ENCODE measurements around the gene DHX35. TPM values are rescaled to one million over a fixed set of nuclear protein-coding genes. Genes with fewer than 3 reads are reported as not detected.

DHX35 gene
- total RNA-seq, 4 donors from 2014 or later = 4.4 to 14.7 (median 10.8) TPM

DNA sequence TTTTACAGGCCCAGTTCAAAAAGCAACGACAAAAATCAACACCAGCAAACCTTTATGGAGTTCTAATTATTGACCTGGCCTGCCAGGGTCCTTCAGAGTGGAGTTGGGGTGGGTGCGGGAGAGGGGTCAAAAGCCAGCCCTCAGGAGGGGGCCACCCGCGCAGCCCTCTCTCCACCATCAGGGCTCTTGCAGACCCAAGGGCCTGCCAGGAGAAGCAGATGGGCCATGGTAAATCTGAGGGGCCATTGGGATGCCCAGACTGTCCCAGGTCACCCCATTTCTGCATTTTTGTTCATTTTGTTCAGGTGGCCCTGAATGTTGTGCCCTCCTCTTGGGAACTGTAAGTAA, 88.4 kb downstream of the DHX35 start:
- DNase-seq = no peak
- H3K4me3 ChIP-seq = peak overlapping the region in 3 of 4 donors; percentile 54 to 84 (median 75)
- 10 to 64% methylated on average over 2 to 4 of the region's 4 CpGs for WGBS, 2 donors

DNA sequence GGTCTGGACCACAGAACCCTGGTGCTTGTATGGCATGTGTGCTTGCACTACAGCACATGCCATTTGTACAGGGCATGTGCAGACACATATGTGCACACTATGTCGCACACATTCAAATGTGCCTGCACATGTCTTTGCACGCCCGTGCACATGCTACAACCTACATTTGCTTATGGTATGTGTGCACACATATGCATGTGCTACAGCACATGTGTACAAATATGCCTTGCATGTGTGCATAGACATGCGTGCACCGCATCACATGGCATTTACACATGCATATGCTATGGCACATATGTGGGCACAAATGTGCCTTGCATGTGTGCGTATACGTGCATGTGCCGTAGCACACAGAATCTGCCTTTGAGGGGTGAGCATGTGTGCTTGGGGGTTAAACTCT, 90.5 kb downstream of the DHX35 start:
- TF ChIP-seq POLR2A (IDR thresholded peaks at IDR 0.05) = no peak
- no peak for TF ChIP-seq CTCF (IDR thresholded peaks at IDR 0.05)
- H3K9me3 ChIP-seq = no peaks in the 10 kb centered on the region
- peaks cover 0 to 45% (median 0%) of the 10 kb centered on the region in 4 donors for H3K27me3 ChIP-seq
- no peak for DNase-seq
- H3K4me1 ChIP-seq = peaks cover 6 to 26% (median 8%) of the 10 kb centered on the region in 3 donors
- intact Hi-C loops (cut with DNase I) = loop anchor here (10.0 kb wide), 1 partner anchor 408 kb away; no protein-coding TSS in a partner anchor
- H3K4me3 ChIP-seq = no peak overlapping the region
- H3K36me3 ChIP-seq = no peaks in the 10 kb centered on the region
- no peak overlapping the region for H3K27ac ChIP-seq
- 81 to 94% methylated on average over 8 of the region's 8 CpGs for WGBS, 2 donors

More for the DNA sequence above, 88.4 kb downstream of the DHX35 start:
- TF ChIP-seq CTCF (IDR thresholded peaks at IDR 0.05) = no peak
- TF ChIP-seq POLR2A (IDR thresholded peaks at IDR 0.05) = no peak
- H3K4me1 ChIP-seq = peaks cover 6 to 27% (median 8%) of the 10 kb centered on the region in 3 donors
- H3K9me3 ChIP-seq = no peaks in the 10 kb centered on the region
- H3K27ac ChIP-seq = peak overlapping the region in 1 of 4 donors; percentile 78
- intact Hi-C loops (cut with DNase I) = loop anchor here (10.0 kb wide), 1 partner anchor 406 kb away; no protein-coding TSS in a partner anchor
- H3K36me3 ChIP-seq = no peaks in the 10 kb centered on the region
- peaks cover 0 to 34% (median 0%) of the 10 kb centered on the region in 4 donors for H3K27me3 ChIP-seq

DNA sequence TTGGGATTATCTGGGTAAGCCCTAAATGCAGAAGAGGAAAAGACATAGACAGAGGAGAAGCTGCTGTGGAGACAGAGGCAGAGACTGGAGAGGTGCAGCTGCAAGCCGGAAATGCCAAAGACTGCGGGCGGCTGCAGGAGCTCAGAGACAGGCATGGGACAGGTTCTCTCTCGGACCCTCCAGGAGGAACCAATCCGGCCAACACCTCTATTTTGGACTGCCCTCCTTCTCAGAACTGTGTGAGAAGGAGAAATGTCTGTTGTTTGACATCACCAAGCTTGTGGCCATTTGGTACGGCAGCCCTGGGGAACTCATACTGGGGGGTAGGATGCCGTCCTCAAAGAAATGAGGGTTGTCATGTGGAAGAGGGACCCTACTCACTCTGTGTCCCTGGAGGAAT, 95.0 kb downstream of the DHX35 start:
- TF ChIP-seq CTCF (IDR thresholded peaks at IDR 0.05) = no peak
- TF ChIP-seq POLR2A (IDR thresholded peaks at IDR 0.05) = no peak
- H3K4me3 ChIP-seq = no peak overlapping the region
- no peak overlapping the region for H3K27ac ChIP-seq
- no peaks in the 10 kb centered on the region for H3K4me1 ChIP-seq
- no peak for DNase-seq
- 76 to 79% methylated on average over 5 to 7 of the region's 7 CpGs for WGBS, 2 donors
- no peaks in the 10 kb centered on the region for H3K36me3 ChIP-seq
- peaks cover 0 to 45% (median 0%) of the 10 kb centered on the region in 4 donors for H3K27me3 ChIP-seq
- H3K9me3 ChIP-seq = no peaks in the 10 kb centered on the region
- intact Hi-C loops (cut with DNase I) = loop anchor here (10.0 kb wide), 1 partner anchor 412 kb away; no protein-coding TSS in a partner anchor

GRCh38 chr20:39057911-39058310, 95.8 kb downstream of the DHX35 start:
- DNase-seq = no peak
- H3K4me3 ChIP-seq = no peak overlapping the region
- 68 to 70% methylated on average over 4 of the region's 4 CpGs for WGBS, 2 donors
- intact Hi-C loops (cut with DNase I) = loop anchor here (10.0 kb wide), 1 partner anchor 413 kb away; no protein-coding TSS in a partner anchor
- TF ChIP-seq CTCF (IDR thresholded peaks at IDR 0.05) (no peak), POLR2A (IDR thresholded peaks at IDR 0.05) (no peak)
- no peaks in the 10 kb centered on the region for H3K4me1 ChIP-seq
- no peaks in the 10 kb centered on the region for H3K9me3 ChIP-seq
- peaks cover 0 to 37% (median 0%) of the 10 kb centered on the region in 4 donors for H3K27me3 ChIP-seq
- no peak overlapping the region for H3K27ac ChIP-seq
- no peaks in the 10 kb centered on the region for H3K36me3 ChIP-seq

- intact Hi-C loops (cut with DNase I) = loop anchor here (10.0 kb wide), 1 partner anchor 414 kb away; no protein-coding TSS in a partner anchor
- WGBS, 2 donors = 86 to 93% methylated on average over 9 of the region's 9 CpGs
Measured at GRCh38 chr20:39059036-39059435, 96.9 kb downstream of the DHX35 start.

More at GRCh38 chr20:39059036-39059435, 96.9 kb downstream of the DHX35 start:
- no peaks in the 10 kb centered on the region for H3K9me3 ChIP-seq
- no peak for DNase-seq
- peaks cover 0 to 29% (median 0%) of the 10 kb centered on the region in 4 donors for H3K27me3 ChIP-seq
- H3K27ac ChIP-seq = no peak overlapping the region
- no peak overlapping the region for H3K4me3 ChIP-seq
- no peaks in the 10 kb centered on the region for H3K36me3 ChIP-seq
- TF ChIP-seq CTCF (IDR thresholded peaks at IDR 0.05) (no peak), POLR2A (IDR thresholded peaks at IDR 0.05) (no peak)
- H3K4me1 ChIP-seq = no peaks in the 10 kb centered on the region

Measured in esophagus squamous epithelium (tissue), 5 donors.